ENCODE results near the gene NAA20. TPM values are rescaled to one million over a fixed set of nuclear protein-coding genes. Genes with fewer than 3 reads are reported as not detected.
A peak's percentile ranks its signal among the peaks of the same experiment; 100 is the strongest.

NAA20 gene
- total and polyA plus RNA-seq, 2 of the 13 experiments (the other 11 are each of a cell fraction or from before 2014, with no cell fraction given), result 81.9 to 82.8 TPM

- TF ChIP-seq ZNF576 (CRISPR knock-in tag; IDR thresholded peaks at IDR 0.05) (no peak; the same call in 1 of the 2 replicates), CREBL2 (CRISPR knock-in tag; IDR thresholded peaks at IDR 0.05; ENCODE audit: borderline replicate concordance) (peak; percentile 23; the same call in 1 of the 2 replicates), ZNF546 (CRISPR knock-in tag; conservative IDR thresholded peaks at IDR 0.05) (no peak; the same call in 1 of the 2 replicates), ZNF563 (CRISPR knock-in tag; IDR thresholded peaks at IDR 0.05) (peak; percentile 95; the same call in 1 of the 2 replicates), ZNF530 (CRISPR knock-in tag; IDR thresholded peaks at IDR 0.05; ENCODE audit: low read depth) (no peak), CSRNP1 (CRISPR knock-in tag; IDR thresholded peaks at IDR 0.05) (peak; percentile 89), ZNF607 (CRISPR knock-in tag; IDR thresholded peaks at IDR 0.05; ENCODE audit: borderline replicate concordance) (peak; percentile 63; the same call in 1 of the 2 replicates), ZNF841 (CRISPR knock-in tag; IDR thresholded peaks at IDR 0.05; ENCODE audit: borderline replicate concordance) (no peak), ZNF264 (CRISPR knock-in tag; IDR thresholded peaks at IDR 0.05) (peak; percentile 95), ZNF768 (CRISPR knock-in tag; IDR thresholded peaks at IDR 0.05) (peak; percentile 63), ZNF740 (CRISPR knock-in tag; IDR thresholded peaks at IDR 0.05) (peak; percentile 50; the same call in 1 of the 2 replicates), ZBTB1 (CRISPR knock-in tag; IDR thresholded peaks at IDR 0.05; ENCODE audit: borderline replicate concordance) (no peak; the same call in 1 of the 2 replicates), NAIF1 (CRISPR knock-in tag; IDR thresholded peaks at IDR 0.05; ENCODE audit: borderline replicate concordance) (peak; percentile 86; the same call in 1 of the 2 replicates), SKIL (CRISPR knock-in tag; IDR thresholded peaks at IDR 0.05; ENCODE audit: borderline replicate concordance) (peak; percentile 75; the same call in 1 of the 2 replicates), TARDBP (CRISPR knock-in tag; IDR thresholded peaks at IDR 0.05) (peak; percentile 67), HMGXB3 (CRISPR knock-in tag; IDR thresholded peaks at IDR 0.05; ENCODE audit: borderline replicate concordance) (peak; percentile 91; the same call in 1 of the 2 replicates), ZBTB21 (CRISPR knock-in tag; IDR thresholded peaks at IDR 0.05) (peak; percentile 92; the same call in 1 of the 2 replicates), TBX3 (IDR thresholded peaks at IDR 0.05; ENCODE audit: borderline replicate concordance) (peak; percentile 52; the same call in 1 of the 2 replicates)
Observed at GRCh38 chr20:20052074-20052970, 35.2 kb downstream of the NAA20 start, which contains the start of the genes CFAP61 and CRNKL1 (continued).
